22Rv1 (cell line): ENCODE measurements around the gene HIPK2.

Experiments
- ZFX ChIP-seq: fragments of 450-650 bp; IDR thresholded peaks from 2 replicates; pipeline ENCODE4 v1.6.1; 2017; ENCODE audit warnings: antibody characterized with exemption, borderline replicate concordance
- TF ChIP-seq, protein P1 (sequence below): fragments of 450-650 bp; IDR thresholded peaks from 2 replicates; pipeline ENCODE4 v1.5.1; 2017; ENCODE audit warnings: mild to moderate bottlenecking

DNA sequence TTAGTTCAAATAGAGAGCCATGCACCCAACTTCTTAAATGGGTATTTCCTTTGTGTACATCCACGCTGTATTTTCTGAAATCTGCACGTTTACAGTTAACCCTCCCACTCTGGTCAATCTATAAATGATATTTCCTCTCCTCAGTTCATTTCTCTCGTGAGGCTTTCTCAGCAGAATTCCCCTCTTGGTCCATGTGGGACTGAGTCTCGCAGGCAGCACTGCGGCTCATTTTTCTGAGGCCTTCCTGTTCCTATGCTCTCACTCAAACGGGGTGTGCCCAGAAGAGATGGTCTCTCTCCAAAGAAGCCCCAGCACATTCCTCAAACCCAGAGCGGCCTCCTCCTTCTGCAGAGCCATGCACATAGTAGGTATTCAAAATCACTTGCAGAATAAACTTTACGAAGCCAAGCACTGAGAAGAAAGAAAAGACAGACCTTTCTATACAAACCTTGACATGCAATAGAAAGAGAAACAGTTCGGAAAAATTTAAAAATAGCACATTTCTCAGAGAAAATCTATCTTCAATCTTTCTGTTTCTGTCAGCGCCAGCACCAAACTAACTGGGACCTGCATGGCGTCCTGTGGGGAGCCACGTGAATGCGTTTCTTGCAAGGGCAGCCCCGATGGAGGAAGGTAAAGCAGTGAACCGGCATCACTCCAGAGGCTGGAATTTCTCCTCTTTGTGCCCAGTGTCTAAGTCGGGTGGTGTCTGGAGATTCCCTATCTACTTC is 77.1 kb downstream of the HIPK2 start:
- TF ChIP-seq, protein P1, sequence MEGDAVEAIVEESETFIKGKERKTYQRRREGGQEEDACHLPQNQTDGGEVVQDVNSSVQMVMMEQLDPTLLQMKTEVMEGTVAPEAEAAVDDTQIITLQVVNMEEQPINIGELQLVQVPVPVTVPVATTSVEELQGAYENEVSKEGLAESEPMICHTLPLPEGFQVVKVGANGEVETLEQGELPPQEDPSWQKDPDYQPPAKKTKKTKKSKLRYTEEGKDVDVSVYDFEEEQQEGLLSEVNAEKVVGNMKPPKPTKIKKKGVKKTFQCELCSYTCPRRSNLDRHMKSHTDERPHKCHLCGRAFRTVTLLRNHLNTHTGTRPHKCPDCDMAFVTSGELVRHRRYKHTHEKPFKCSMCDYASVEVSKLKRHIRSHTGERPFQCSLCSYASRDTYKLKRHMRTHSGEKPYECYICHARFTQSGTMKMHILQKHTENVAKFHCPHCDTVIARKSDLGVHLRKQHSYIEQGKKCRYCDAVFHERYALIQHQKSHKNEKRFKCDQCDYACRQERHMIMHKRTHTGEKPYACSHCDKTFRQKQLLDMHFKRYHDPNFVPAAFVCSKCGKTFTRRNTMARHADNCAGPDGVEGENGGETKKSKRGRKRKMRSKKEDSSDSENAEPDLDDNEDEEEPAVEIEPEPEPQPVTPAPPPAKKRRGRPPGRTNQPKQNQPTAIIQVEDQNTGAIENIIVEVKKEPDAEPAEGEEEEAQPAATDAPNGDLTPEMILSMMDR, result no peak
- no peak for TF ChIP-seq ZFX
